ENCODE data around the gene HLA-DMB. TPM values are rescaled to one million over a fixed set of nuclear protein-coding genes. Genes with fewer than 3 reads are reported as not detected.

Gene HLA-DMB
- total RNA-seq, 1 experiment from 2014 or later: 1.1 TPM

DNA sequence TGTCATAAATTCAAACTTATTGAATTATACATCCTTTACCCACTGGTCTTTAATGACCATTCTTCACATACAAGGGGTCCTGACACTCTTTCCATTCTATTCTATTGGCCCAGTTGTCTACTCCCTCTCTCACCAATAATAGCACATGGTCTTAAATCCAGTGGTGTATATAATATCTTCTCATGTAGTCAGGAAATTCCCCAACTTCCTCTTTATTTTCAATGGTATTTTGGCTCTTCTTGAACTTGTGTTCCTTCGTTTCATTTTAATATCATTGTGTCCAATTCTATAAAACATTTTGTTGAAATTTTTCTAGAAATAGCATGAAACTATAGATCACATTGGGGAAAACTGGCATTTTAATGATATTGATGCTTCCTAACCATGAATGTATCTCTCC, 50.0 kb downstream of the HLA-DMB start (continued):
- no peak for TF ChIP-seq KAT7 (CRISPR knock-in tag; IDR thresholded peaks at IDR 0.05; ENCODE audit: borderline replicate concordance)
- no peak for TF ChIP-seq SMAD3 (CRISPR knock-in tag; IDR thresholded peaks at IDR 0.05; ENCODE audit: borderline replicate concordance)
- TF ChIP-seq ZNF138 (CRISPR knock-in tag; conservative IDR thresholded peaks at IDR 0.05): no peak
- no peak for TF ChIP-seq ZNF263 (CRISPR knock-in tag; IDR thresholded peaks at IDR 0.05; ENCODE audit: low read depth)
- TF ChIP-seq MYBL2 (CRISPR knock-in tag; IDR thresholded peaks at IDR 0.05): no peak
- TF ChIP-seq GRHL2 (CRISPR knock-in tag; IDR thresholded peaks at IDR 0.05; ENCODE audit: insufficient replicate concordance, severe bottlenecking): no peak
- TF ChIP-seq EMX1 (CRISPR knock-in tag; IDR thresholded peaks at IDR 0.05): no peak

DNA sequence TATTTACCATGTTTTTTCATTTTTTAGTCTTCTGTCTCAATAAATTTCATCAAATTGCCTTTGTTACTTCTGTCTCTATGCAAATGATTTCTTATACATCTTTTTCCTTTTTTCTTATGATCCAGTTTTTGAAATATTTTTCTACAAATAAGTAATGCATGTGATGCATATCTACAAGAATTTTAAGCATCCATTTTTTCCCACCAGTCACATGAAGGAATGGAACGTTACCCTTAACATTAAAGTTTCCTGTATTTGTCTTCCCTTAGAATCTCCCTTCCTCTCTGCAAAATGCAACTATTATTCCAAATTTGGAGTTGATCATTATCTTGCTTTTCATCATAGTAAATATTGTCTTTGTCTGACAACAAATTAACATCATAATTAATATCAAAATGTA, 51.3 kb downstream of the HLA-DMB start:
- peaks cover 5% of the 10 kb centered on the region; the same call in 1 of the 2 replicates for H3K27me3 Mint-ChIP-seq (ENCODE audit: low read depth)
- H3K4me1 Mint-ChIP-seq: peaks cover 5% of the 10 kb centered on the region
- DNase-seq (ENCODE audit: low spot score): no peak
- no peak overlapping the region for H3K27ac Mint-ChIP-seq
- no peak overlapping the region for H3K4me3 Mint-ChIP-seq
- ChIA-PET POLR2A (no interaction called here), CTCF (no interaction called here)
- no peaks in the 10 kb centered on the region for H3K9me3 Mint-ChIP-seq
- no peak for ATAC-seq
- TF ChIP-seq, protein P1, sequence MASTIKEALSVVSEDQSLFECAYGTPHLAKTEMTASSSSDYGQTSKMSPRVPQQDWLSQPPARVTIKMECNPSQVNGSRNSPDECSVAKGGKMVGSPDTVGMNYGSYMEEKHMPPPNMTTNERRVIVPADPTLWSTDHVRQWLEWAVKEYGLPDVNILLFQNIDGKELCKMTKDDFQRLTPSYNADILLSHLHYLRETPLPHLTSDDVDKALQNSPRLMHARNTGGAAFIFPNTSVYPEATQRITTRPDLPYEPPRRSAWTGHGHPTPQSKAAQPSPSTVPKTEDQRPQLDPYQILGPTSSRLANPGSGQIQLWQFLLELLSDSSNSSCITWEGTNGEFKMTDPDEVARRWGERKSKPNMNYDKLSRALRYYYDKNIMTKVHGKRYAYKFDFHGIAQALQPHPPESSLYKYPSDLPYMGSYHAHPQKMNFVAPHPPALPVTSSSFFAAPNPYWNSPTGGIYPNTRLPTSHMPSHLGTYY (CRISPR knock-in tag; IDR thresholded peaks at IDR 0.05): no peak
- TF ChIP-seq NFATC4 (CRISPR knock-in tag; IDR thresholded peaks at IDR 0.05): no peak
- no peak for TF ChIP-seq MXD4 (CRISPR knock-in tag; IDR thresholded peaks at IDR 0.05; ENCODE audit: borderline replicate concordance)
- TF ChIP-seq JUN (CRISPR knock-in tag; IDR thresholded peaks at IDR 0.05): no peak
- no peak for TF ChIP-seq FOXK1 (CRISPR knock-in tag; IDR thresholded peaks at IDR 0.05)
- no peaks in the 10 kb centered on the region for H3K36me3 Mint-ChIP-seq

DNA sequence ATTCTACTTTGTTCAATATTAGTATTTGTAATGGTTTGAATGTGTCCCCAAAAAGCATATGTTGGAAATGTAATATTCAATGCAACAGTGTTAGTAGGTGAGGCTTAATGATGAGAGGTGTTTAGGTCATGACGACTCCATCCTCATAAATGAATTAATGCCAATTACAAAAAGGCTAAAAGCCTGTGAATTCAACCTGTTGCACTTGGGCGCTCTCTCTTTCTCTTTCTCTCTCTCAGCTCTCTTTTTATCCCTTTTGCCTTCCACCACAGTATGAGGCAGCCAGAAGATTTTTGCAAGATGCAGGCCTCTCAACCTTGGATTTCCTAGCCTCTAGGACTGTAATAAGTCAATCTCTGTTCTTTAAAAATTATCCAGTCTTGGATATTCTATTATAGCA, 52.3 kb downstream of the HLA-DMB start:
- TF ChIP-seq, protein P2, sequence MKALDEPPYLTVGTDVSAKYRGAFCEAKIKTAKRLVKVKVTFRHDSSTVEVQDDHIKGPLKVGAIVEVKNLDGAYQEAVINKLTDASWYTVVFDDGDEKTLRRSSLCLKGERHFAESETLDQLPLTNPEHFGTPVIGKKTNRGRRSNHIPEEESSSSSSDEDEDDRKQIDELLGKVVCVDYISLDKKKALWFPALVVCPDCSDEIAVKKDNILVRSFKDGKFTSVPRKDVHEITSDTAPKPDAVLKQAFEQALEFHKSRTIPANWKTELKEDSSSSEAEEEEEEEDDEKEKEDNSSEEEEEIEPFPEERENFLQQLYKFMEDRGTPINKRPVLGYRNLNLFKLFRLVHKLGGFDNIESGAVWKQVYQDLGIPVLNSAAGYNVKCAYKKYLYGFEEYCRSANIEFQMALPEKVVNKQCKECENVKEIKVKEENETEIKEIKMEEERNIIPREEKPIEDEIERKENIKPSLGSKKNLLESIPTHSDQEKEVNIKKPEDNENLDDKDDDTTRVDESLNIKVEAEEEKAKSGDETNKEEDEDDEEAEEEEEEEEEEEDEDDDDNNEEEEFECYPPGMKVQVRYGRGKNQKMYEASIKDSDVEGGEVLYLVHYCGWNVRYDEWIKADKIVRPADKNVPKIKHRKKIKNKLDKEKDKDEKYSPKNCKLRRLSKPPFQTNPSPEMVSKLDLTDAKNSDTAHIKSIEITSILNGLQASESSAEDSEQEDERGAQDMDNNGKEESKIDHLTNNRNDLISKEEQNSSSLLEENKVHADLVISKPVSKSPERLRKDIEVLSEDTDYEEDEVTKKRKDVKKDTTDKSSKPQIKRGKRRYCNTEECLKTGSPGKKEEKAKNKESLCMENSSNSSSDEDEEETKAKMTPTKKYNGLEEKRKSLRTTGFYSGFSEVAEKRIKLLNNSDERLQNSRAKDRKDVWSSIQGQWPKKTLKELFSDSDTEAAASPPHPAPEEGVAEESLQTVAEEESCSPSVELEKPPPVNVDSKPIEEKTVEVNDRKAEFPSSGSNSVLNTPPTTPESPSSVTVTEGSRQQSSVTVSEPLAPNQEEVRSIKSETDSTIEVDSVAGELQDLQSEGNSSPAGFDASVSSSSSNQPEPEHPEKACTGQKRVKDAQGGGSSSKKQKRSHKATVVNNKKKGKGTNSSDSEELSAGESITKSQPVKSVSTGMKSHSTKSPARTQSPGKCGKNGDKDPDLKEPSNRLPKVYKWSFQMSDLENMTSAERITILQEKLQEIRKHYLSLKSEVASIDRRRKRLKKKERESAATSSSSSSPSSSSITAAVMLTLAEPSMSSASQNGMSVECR (CRISPR knock-in tag; IDR thresholded peaks at IDR 0.05; ENCODE audit: borderline replicate concordance): no peak
- TF ChIP-seq NR3C1 (CRISPR knock-in tag; conservative IDR thresholded peaks at IDR 0.05; ENCODE audit: low read depth) (no peak), OVOL2 (CRISPR knock-in tag; IDR thresholded peaks at IDR 0.05; ENCODE audit: borderline replicate concordance) (no peak), FOXK1 (CRISPR knock-in tag; IDR thresholded peaks at IDR 0.05) (no peak), ZNF121 (CRISPR knock-in tag; IDR thresholded peaks at IDR 0.05) (no peak), RORB (CRISPR knock-in tag; IDR thresholded peaks at IDR 0.05) (no peak)
- TF ChIP-seq, protein P3, sequence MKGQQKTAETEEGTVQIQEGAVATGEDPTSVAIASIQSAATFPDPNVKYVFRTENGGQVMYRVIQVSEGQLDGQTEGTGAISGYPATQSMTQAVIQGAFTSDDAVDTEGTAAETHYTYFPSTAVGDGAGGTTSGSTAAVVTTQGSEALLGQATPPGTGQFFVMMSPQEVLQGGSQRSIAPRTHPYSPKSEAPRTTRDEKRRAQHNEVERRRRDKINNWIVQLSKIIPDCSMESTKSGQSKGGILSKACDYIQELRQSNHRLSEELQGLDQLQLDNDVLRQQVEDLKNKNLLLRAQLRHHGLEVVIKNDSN (CRISPR knock-in tag; IDR thresholded peaks at IDR 0.05): no peak
- TF ChIP-seq, protein P4, sequence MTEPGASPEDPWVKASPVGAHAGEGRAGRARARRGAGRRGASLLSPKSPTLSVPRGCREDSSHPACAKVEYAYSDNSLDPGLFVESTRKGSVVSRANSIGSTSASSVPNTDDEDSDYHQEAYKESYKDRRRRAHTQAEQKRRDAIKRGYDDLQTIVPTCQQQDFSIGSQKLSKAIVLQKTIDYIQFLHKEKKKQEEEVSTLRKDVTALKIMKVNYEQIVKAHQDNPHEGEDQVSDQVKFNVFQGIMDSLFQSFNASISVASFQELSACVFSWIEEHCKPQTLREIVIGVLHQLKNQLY (CRISPR knock-in tag; IDR thresholded peaks at IDR 0.05): no peak
- TF ChIP-seq, protein P5, sequence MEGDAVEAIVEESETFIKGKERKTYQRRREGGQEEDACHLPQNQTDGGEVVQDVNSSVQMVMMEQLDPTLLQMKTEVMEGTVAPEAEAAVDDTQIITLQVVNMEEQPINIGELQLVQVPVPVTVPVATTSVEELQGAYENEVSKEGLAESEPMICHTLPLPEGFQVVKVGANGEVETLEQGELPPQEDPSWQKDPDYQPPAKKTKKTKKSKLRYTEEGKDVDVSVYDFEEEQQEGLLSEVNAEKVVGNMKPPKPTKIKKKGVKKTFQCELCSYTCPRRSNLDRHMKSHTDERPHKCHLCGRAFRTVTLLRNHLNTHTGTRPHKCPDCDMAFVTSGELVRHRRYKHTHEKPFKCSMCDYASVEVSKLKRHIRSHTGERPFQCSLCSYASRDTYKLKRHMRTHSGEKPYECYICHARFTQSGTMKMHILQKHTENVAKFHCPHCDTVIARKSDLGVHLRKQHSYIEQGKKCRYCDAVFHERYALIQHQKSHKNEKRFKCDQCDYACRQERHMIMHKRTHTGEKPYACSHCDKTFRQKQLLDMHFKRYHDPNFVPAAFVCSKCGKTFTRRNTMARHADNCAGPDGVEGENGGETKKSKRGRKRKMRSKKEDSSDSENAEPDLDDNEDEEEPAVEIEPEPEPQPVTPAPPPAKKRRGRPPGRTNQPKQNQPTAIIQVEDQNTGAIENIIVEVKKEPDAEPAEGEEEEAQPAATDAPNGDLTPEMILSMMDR (IDR thresholded peaks at IDR 0.05): no peak
- TF ChIP-seq, protein P6, sequence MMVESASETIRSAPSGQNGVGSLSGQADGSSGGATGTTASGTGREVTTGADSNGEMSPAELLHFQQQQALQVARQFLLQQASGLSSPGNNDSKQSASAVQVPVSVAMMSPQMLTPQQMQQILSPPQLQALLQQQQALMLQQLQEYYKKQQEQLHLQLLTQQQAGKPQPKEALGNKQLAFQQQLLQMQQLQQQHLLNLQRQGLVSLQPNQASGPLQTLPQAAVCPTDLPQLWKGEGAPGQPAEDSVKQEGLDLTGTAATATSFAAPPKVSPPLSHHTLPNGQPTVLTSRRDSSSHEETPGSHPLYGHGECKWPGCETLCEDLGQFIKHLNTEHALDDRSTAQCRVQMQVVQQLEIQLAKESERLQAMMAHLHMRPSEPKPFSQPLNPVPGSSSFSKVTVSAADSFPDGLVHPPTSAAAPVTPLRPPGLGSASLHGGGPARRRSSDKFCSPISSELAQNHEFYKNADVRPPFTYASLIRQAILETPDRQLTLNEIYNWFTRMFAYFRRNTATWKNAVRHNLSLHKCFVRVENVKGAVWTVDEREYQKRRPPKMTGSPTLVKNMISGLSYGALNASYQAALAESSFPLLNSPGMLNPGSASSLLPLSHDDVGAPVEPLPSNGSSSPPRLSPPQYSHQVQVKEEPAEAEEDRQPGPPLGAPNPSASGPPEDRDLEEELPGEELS (CRISPR knock-in tag; IDR thresholded peaks at IDR 0.05): no peak
- H3K9me3 Mint-ChIP-seq: no peaks in the 10 kb centered on the region
- peaks cover 7% of the 10 kb centered on the region for H3K27me3 Mint-ChIP-seq (ENCODE audit: low read depth)
- ChIA-PET POLR2A (no interaction called here), CTCF (interaction anchor here (0.9 to 1.0 kb wide), 2 partner anchors 18 to 65 kb away, joined by 3 read pairs; partner anchors contain the start of gene HLA-DMA)
- DNase-seq (ENCODE audit: low spot score) (no peak), ATAC-seq (no peak)
- no peaks in the 10 kb centered on the region for H3K36me3 Mint-ChIP-seq
- H3K27ac Mint-ChIP-seq: no peak overlapping the region
- no peak overlapping the region for H3K4me3 Mint-ChIP-seq
- peaks cover 5% of the 10 kb centered on the region for H3K4me1 Mint-ChIP-seq

All from WTC11 (cell line).